Kidney (tissue), 14 donors: ENCODE results near the gene OTULIN. TPM values are rescaled to one million over a fixed set of nuclear protein-coding genes. Genes with fewer than 3 reads are reported as not detected.

Experiments
- DNase-seq, 5 donors: peaks; one replicate each; pipeline ENCODE4 v3.0.0-alpha.2; 2013 to 2020
- FAIRE-seq: peaks from 2 replicates; lab custom pipeline; 2012; peaks lifted over from hg19 to GRCh38; lab: Jason Lieb, UNC
- H3K27ac ChIP-seq, 2 donors: one replicate each; pipeline ENCODE4 v1.7.0; 2013; ENCODE audit warnings: low read depth in 2 of 2, low read length in 2 of 2, inconsistent platforms in 1 of 2
- H3K27me3 ChIP-seq: one replicate; pipeline ENCODE4 v1.7.1; 2013; ENCODE audit warnings: low read length, inconsistent platforms; ENCODE audit not compliant: control insufficient read depth, insufficient read depth
- H3K36me3 ChIP-seq, 3 donors: one replicate each; pipeline versions ENCODE4 v1.7.0 to v1.7.1; 2013; ENCODE audit warnings: low read length in 3 of 3, control low read depth in 1 of 3, inconsistent platforms in 1 of 3; ENCODE audit not compliant: insufficient read depth in 3 of 3, control insufficient read depth in 2 of 3
- H3K4me1 ChIP-seq, 3 donors: one replicate each; pipeline versions ENCODE4 v1.7.0 to v1.7.1; 2013; ENCODE audit warnings: low read length in 3 of 3, inconsistent platforms in 1 of 3, low read depth in 1 of 3; ENCODE audit not compliant: control insufficient read depth in 2 of 3, insufficient read depth in 2 of 3
- H3K4me3 ChIP-seq, 3 donors: one replicate each; pipeline versions ENCODE4 v1.7.0 to v1.8.1; 2013; ENCODE audit warnings: low read length in 3 of 3, control low read depth in 1 of 3, inconsistent platforms in 1 of 3
- H3K9ac ChIP-seq, 3 donors: one replicate each; pipeline versions ENCODE4 v1.7.0 to v1.7.1; 2013; ENCODE audit warnings: low read length in 3 of 3, control low read depth in 1 of 3, inconsistent platforms in 1 of 3
- H3K9me3 ChIP-seq, 3 donors: one replicate each; pipeline versions ENCODE4 v1.7.0 to v1.7.1; 2013; ENCODE audit warnings: low read length in 3 of 3, control low read depth in 1 of 3, inconsistent platforms in 1 of 3; ENCODE audit not compliant: control insufficient read depth in 2 of 3, insufficient read depth in 1 of 3
- intact Hi-C: fragments of 100-400 bp; cut with DNase I; formaldehyde crosslinking; loops from one replicate; pipeline ENCODE4 v1.11.1; 2022
- polyA plus RNA-seq: library from polyadenylated mRNA; stranded (reverse); fragments of 350-450 nt; fragmentation: Illumina TruSeq; extraction: RNeasy Lipid Tissue Mini Kit (QIAGEN cat#74804); gene quantifications from one replicate; pipeline ENCODE4 v1.2.3, GENCODE V29; 2014; ENCODE audit warnings: low read depth, low replicate concordance; ENCODE audit not compliant: insufficient read depth
- total RNA-seq: library from RNA; stranded (reverse); fragmentation: NEBNext Ultra II Directional; extraction: Animal tissue kit (Norgen Biotek cat#: 25700); gene quantifications from one replicate; pipeline ENCODE4 v1.2.1, GENCODE V29; 2021
- TF ChIP-seq, protein P1 (sequence below): IDR thresholded peaks from 3 replicates; pipeline ENCODE4 v1.5.1; 2012; ENCODE audit warnings: mild to moderate bottlenecking, moderate library complexity, borderline replicate concordance; ENCODE audit not compliant: insufficient read depth; ENCODE audit errors: extremely low read depth
- donor health status: control.
- donor health status: control.
- donor health status: control.
- donor health status: control.
- donor health status: control.
- donor health status: DM: yes; HTN: yes; CAD: no.
- donor health status: Normal renal cell carcinoma (clear cell type).

The OTULIN gene
- total and polyA plus RNA-seq, 2 donors from 2014 or later, result 9.0 to 28.4 TPM

GRCh38 chr5:14665949-14666348, 1.4 kb downstream of the OTULIN start:
- peak overlapping the region in 1 of 3 donors; percentile 68 for H3K9ac ChIP-seq
- peak overlapping the region in 2 of 3 donors; percentile 68 to 89 for H3K4me3 ChIP-seq
- intact Hi-C loops, result no loop called here
- peak in 4 of 5 donors; percentile 54 to 73 (median 66) for DNase-seq
- no peak overlapping the region for H3K27ac ChIP-seq
- no peak for FAIRE-seq
- peaks cover 0 to 2% (median 0%) of the 10 kb centered on the region in 3 donors for H3K36me3 ChIP-seq
- peaks cover 0 to 28% (median 14%) of the 10 kb centered on the region in 3 donors for H3K4me1 ChIP-seq
- no peaks in the 10 kb centered on the region for H3K9me3 ChIP-seq
- TF ChIP-seq, protein P1, sequence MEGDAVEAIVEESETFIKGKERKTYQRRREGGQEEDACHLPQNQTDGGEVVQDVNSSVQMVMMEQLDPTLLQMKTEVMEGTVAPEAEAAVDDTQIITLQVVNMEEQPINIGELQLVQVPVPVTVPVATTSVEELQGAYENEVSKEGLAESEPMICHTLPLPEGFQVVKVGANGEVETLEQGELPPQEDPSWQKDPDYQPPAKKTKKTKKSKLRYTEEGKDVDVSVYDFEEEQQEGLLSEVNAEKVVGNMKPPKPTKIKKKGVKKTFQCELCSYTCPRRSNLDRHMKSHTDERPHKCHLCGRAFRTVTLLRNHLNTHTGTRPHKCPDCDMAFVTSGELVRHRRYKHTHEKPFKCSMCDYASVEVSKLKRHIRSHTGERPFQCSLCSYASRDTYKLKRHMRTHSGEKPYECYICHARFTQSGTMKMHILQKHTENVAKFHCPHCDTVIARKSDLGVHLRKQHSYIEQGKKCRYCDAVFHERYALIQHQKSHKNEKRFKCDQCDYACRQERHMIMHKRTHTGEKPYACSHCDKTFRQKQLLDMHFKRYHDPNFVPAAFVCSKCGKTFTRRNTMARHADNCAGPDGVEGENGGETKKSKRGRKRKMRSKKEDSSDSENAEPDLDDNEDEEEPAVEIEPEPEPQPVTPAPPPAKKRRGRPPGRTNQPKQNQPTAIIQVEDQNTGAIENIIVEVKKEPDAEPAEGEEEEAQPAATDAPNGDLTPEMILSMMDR, result no peak
- no peaks in the 10 kb centered on the region for H3K27me3 ChIP-seq

DNA sequence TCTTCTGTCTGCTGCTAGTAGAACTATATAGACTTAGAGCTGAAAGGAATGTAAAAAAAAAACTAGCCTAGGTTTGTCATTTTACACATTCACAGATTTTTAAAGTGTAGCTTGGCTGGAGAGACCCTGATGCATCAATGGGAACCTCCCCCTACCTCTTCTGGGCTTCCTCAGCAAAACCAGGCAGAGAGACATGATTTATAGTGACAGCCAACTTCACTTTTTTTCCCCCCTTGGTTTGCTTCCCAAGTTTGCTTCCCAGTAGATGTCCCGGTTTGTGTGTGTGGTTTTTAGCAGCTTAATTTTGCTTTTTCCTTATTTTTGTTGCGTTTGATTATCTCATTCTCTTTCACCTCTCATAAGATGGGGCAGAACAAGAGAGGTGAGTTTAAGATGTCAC, 1.8 kb downstream of the OTULIN start:
- intact Hi-C loops, result no loop called here
- no peak overlapping the region for H3K9ac ChIP-seq

DNA sequence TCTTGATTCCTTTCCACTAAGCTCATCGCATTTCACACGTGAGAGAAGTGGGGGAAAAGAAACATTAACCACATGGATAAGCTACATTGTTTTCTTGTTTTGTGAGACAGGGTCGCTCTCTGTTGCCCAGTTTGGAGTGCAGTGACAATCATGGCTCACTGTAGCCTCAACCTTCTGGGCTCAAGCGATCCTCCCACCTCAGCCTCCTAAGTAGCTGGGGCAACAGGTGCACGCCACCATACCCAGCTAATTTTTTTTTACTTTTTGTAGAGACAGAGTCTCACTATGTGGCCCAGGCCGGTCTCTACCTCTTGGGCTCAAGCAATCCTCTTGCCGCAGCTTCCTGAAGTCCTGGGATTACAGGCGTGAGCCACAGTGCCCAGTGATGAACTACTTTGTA, 2.8 kb downstream of the OTULIN start:
- peaks cover 0 to 2% (median 0%) of the 10 kb centered on the region in 3 donors for H3K36me3 ChIP-seq
- peaks cover 0 to 33% (median 19%) of the 10 kb centered on the region in 3 donors for H3K4me1 ChIP-seq
- DNase-seq (no peak), FAIRE-seq (no peak)
- H3K9ac ChIP-seq, result no peak overlapping the region
- TF ChIP-seq, protein P1, result no peak
- H3K27me3 ChIP-seq, result no peaks in the 10 kb centered on the region
- no peak overlapping the region for H3K4me3 ChIP-seq
- intact Hi-C loops, result no loop called here
- no peak overlapping the region for H3K27ac ChIP-seq
- no peaks in the 10 kb centered on the region for H3K9me3 ChIP-seq

More for the DNA sequence above, 1.8 kb downstream of the OTULIN start:
- no peaks in the 10 kb centered on the region for H3K9me3 ChIP-seq
- H3K4me1 ChIP-seq, result peaks cover 0 to 28% (median 14%) of the 10 kb centered on the region in 3 donors
- TF ChIP-seq, protein P1, result no peak
- peaks cover 0 to 2% (median 0%) of the 10 kb centered on the region in 3 donors for H3K36me3 ChIP-seq
- DNase-seq (peak in 2 of 5 donors; percentile 21 to 40), FAIRE-seq (no peak)
- no peak overlapping the region for H3K27ac ChIP-seq
- H3K27me3 ChIP-seq, result no peaks in the 10 kb centered on the region
- peak overlapping the region in 2 of 3 donors; percentile 68 to 89 for H3K4me3 ChIP-seq

- DNase-seq (no peak), FAIRE-seq (no peak)
- Histone ChIP-seq H3K9ac (no peak overlapping the region), H3K9me3 (no peaks in the 10 kb centered on the region), H3K36me3 (peaks cover 0 to 2% (median 0%) of the 10 kb centered on the region in 3 donors), H3K27ac (no peak overlapping the region), H3K4me3 (no peak overlapping the region), H3K27me3 (no peaks in the 10 kb centered on the region), H3K4me1 (peaks cover 0 to 33% (median 19%) of the 10 kb centered on the region in 3 donors)
- intact Hi-C loops, result no loop called here
- TF ChIP-seq, protein P1, result no peak
These were observed 3.3 kb downstream of the OTULIN start for GRCh38 chr5:14667770-14668169.
